Left forelimb (tissue), 1 donor: ENCODE measurements around the gene GCGR.

Experiments used
- DNase-seq: peaks from one replicate; pipeline ENCODE4 v3.0.0-alpha.2; 2018; ENCODE audit warnings: low spot score

The GCGR gene

GRCh38 chr17:81803728-81804558 is at the start of gene GCGR:
Gene GCGR (plus strand): TSS chr17:81804150. CDS start chr17:81809019, 4,869 bp downstream.
- DNase-seq = no peak

GRCh38 chr17:81792675-81793615 is 11.0 kb upstream of the GCGR start:
- no peak for DNase-seq

- no peak for DNase-seq
Measured at GRCh38 chr17:81794074-81794476, 9.9 kb upstream of the GCGR start.

- no peak for DNase-seq
Measured at GRCh38 chr17:81794509-81794908, 9.4 kb upstream of the GCGR start.

DNA sequence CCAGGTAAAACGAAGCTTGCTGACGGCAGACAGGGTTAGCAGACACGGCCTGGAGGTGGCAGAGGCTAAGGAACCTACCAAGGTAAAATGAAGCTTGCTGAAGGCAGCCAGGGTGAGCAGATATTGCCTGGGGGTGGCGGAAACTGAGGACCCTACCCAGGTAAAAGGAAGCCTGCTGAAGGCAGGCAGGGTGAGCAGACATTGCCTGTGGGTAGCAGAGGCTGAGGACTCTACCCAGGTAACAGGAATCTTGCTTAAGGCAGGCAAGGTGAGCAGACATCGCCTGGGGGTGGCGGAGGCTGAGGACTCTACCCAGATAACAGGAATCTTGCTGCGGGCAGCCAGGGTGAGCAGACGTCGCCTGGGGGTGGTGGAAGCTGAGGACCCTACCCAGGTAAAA is 2.6 kb upstream of the GCGR start:
- no peak for DNase-seq

DNA sequence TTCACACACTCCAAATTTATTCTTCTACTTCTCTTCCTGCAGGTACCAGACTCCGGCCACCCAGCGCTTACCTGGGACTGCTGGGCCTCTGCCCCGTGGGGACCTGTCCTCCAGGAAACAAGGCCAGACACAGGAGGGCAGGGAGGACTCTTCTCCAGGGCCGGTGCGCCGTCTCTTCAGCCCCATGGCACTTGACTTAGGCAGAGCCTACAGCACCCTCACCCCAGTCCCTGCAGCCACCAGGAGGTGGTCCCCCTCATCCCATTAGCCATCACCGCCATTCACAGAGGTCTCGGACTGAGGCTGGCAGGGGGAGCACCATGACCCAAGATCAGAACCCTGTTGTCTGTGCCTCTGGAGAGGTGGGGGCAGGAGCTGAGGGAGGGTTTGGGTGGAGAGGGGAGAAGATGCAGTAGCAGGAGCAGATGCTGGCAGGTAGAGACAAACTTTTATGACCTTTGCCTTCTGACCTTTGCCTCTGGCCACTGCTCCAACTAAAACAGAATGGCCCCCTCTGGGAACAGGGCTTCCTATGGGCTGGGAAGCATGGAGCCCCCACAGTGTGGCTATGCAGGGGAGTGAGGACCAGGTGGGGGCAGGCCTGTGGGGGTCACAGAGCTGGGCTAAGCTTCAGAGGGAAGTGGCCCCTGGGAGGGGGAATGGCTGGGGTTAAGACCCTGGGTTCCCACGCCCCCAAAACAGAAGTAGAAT is 1.7 kb upstream of the GCGR start:
- DNase-seq = no peak

- DNase-seq = no peak
Measured at GRCh38 chr17:81802856-81803643, 900 bp upstream of the GCGR start.

- DNase-seq = no peak
Measured at GRCh38 chr17:81804559-81805399, 829 bp downstream of the GCGR start.

DNA sequence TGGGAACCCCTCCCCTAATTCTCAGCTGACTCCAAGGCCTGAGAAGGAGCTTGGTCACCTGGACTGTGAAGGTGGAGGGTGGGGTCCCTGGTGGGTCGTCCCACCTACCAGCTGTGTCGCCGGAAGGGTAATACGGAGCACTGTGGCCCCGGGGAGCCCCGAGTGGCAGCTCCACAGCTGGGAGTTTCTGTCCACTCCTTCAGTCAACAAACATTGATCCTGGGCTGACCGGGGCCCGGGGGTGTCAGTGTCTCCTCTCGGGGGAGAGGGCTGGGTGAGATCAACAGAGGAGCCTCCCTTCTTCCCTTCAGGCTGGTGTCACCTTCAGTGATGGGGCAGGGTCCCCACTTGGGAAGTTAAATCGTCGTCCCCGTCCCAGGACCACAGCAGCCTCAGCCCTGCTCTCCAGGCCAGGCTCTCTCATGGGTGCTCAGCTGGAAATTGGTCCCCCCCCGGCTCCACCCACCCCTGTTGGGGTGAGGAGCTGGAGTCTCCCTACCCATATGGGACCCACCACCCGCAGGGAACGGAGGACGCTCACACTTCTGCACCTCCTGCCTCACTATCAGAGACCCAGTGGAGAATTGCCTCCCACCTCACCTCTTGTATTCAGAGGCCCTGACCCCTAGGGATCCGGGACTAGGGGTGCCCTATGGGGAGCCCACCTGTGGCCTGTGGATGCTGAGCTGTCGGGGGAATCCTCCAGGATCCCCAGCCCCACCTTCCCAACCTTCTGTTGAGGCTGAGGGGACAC is 1.9 kb downstream of the GCGR start:
- DNase-seq = no peak

DNA sequence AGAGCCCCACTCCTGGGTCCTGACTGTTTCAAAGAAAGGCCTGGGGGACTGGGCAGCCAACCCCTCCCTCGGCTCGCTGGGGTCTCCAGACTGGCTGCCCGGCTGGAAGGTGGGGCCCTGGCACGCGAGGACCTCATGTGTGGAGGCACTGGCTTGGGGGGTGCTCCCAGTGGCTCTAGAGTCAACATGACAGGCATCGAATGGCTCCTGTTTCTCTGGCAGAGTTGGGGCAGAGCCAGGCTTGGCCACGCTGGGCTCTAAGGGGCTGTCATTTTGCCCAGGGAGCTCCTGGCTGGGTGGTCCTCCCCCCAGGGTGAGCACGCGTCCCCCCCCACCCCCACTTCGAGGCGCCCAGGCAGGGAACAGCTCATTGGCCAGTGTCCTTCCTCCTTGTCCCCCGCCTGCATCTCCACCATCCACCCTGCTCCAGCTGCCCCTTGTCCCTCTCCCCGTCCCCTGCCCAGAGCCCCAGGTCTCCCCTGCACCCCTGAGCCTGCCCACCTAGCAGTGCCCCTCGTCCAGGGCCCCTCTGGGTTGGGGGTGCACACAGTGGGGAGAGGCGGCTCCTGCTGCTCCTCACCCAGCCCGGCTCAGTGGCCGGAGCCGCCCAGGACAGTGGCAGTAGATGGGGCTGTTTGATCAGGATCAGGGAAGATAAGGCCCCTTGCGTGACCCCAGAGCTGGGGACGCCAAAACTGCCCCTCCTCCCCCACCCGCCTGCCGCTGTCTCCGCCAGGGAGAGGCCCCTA is 2.7 kb downstream of the GCGR start:
- DNase-seq = no peak

DNA sequence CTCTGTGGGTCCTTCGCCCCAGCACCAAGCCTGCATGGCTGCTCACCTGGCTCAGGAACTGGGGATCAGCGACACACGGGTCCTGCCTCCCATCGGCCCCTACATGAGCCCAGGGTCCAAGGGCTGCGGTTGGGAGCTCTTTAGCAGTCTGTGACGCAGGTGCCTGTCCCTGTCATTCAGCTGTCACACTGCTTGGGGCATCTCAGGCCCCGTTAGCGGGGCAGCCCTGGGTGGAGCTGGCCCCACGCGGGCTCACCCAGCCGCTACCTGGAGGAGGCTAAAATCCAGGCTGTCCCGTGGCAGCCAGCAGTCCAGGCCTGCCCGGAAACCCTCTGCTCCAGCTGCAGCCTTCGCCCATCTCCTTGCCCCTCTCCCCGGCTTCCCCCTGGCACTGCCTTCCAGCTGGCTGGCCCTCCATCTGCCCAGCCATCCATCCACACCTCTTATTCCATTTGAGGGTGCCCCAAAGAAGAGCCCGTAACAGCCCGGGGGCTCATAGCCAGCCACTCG is 3.3 kb downstream of the GCGR start:
- DNase-seq = no peak

DNA sequence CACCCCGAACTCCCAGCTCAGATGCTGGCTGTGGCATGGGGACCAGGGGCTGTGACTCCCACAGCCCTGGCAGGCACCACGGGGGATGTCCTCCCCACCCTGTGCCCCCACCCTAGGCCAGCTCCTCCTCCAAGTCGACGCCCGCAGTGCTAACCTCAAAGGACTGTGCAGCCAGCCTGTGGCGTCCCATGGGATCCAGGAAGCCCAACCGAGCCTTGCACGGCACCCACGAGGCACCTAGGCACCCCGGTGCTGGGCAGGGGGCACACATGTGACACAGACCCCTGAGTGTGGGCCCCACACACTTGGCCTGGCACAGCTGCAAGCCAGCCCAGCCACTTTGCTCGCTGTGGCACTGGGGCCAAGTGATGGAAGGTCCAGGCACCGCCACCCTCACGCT is 3.9 kb downstream of the GCGR start:
- DNase-seq = no peak

DNA sequence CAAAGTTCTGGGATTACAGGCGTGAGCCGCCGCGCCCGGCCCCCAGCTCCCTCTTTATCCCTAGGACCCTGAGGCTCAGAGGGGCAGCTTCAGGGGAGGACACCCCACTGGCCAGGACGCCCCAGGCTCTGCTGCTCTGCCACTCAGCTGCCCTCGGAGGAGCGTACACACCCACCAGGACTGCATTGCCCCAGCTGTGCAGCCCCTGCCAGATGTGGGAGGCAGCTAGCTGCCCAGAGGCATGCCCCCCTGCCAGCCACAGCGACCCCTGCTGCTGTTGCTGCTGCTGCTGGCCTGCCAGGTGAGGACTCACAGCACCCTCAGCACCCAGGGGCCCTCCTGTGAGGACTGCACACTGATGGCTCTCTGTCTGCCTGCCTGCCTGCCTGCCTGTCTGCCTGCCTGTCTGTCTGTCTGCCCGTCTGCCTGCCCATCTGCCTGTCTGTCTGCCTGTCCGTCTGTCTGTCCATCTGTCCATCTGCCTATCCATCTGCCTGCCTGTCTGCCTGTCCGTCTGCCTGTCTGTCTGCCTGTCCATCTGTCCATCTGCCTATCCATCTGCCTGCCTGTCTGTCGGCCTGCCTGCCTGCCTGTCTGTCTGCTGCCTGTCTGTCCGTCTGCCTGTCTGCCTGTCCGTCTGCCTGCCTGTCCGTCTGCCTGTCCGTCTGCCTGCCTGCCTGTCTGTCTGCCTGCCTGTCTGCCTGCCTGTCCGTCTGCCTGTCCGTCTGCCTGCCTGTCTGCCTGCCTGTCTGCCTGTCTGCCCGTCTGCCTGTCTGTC is 5.0 kb downstream of the GCGR start:
- no peak for DNase-seq

GRCh38 chr17:81809556-81809998 is 5.6 kb downstream of the GCGR start:
- DNase-seq = no peak

- no peak for DNase-seq
Measured at GRCh38 chr17:81810476-81810875, 6.5 kb downstream of the GCGR start.

DNA sequence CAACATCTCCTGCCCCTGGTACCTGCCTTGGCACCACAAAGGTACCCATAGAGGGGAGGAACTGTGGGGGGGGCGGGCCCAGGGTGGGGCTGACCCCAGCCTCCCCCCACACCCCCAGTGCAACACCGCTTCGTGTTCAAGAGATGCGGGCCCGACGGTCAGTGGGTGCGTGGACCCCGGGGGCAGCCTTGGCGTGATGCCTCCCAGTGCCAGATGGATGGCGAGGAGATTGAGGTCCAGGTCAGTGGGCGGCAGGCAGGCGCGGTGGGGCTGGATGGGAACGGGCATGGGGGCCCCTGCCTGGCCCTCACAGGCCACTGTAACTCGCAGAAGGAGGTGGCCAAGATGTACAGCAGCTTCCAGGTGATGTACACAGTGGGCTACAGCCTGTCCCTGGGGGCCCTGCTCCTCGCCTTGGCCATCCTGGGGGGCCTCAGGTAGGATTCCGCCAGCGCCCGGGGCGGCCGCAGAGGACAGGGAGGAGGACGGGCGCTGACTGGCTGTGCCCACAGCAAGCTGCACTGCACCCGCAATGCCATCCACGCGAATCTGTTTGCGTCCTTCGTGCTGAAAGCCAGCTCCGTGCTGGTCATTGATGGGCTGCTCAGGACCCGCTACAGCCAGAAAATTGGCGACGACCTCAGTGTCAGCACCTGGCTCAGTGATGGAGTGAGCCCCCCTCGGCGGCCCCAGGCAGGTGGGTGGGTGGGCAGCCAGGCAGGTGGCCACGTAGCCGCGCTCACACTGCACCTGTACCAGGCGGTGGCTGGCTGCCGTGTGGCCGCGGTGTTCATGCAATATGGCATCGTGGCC is 7.1 kb downstream of the GCGR start:
- no peak for DNase-seq
